HCT116 (cell line): ENCODE data around the gene TLX3.

Source experiments
- CTCF ChIP-seq, 3 experiments: fragments of 200-600 bp in 1 of 3; sonication (generic) in 1 of 3; IDR thresholded peaks in 2 of 3; conservative IDR thresholded peaks in 1 of 3; 2 replicates each; pipeline ENCODE4 v1.5.1; 2012 to 2017; ENCODE audit warnings: low read depth in 2 of 3, low read length in 2 of 3, antibody characterized with exemption in 1 of 3, borderline replicate concordance in 1 of 3, control low read depth in 1 of 3, mild to moderate bottlenecking in 1 of 3, mixed read lengths in 1 of 3, mixed run types in 1 of 3, moderate library complexity in 1 of 3; ENCODE audit not compliant: insufficient read depth in 1 of 3
- EGR1 ChIP-seq: IDR thresholded peaks from 2 replicates; pipeline ENCODE4 v1.6.1; 2012; ENCODE audit warnings: low read depth
- TF ChIP-seq, protein P1 (sequence below): IDR thresholded peaks from 2 replicates; pipeline ENCODE4 v1.6.1; 2012; ENCODE audit warnings: low read depth

- no peak for TF ChIP-seq CTCF (IDR thresholded peaks at IDR 0.05 in 2 of 3, conservative IDR thresholded peaks at IDR 0.05 in 1 of 3; ENCODE audit: borderline replicate concordance in 1 of 3, insufficient read depth in 1 of 3, low read depth in 2 of 3, low read length in 2 of 3)
- TF ChIP-seq, protein P1, sequence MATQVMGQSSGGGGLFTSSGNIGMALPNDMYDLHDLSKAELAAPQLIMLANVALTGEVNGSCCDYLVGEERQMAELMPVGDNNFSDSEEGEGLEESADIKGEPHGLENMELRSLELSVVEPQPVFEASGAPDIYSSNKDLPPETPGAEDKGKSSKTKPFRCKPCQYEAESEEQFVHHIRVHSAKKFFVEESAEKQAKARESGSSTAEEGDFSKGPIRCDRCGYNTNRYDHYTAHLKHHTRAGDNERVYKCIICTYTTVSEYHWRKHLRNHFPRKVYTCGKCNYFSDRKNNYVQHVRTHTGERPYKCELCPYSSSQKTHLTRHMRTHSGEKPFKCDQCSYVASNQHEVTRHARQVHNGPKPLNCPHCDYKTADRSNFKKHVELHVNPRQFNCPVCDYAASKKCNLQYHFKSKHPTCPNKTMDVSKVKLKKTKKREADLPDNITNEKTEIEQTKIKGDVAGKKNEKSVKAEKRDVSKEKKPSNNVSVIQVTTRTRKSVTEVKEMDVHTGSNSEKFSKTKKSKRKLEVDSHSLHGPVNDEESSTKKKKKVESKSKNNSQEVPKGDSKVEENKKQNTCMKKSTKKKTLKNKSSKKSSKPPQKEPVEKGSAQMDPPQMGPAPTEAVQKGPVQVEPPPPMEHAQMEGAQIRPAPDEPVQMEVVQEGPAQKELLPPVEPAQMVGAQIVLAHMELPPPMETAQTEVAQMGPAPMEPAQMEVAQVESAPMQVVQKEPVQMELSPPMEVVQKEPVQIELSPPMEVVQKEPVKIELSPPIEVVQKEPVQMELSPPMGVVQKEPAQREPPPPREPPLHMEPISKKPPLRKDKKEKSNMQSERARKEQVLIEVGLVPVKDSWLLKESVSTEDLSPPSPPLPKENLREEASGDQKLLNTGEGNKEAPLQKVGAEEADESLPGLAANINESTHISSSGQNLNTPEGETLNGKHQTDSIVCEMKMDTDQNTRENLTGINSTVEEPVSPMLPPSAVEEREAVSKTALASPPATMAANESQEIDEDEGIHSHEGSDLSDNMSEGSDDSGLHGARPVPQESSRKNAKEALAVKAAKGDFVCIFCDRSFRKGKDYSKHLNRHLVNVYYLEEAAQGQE: no peak
- no peak for TF ChIP-seq EGR1
These were observed 8.7 kb upstream of the TLX3 start for GRCh38 chr5:171300358-171300757.
